HG02763 (cell line): ENCODE measurements around the gene MORN5.
A peak's percentile ranks its signal among the peaks of the same experiment; 100 is the strongest.

Source experiments
- ATAC-seq: cut with Tn5 transposase; IDR thresholded peaks from one replicate; pipeline ENCODE4 v1.9.1; 2021; ENCODE audit warnings: mild to moderate bottlenecking, moderate library complexity; ENCODE audit not compliant: unreplicated experiment

The MORN5 gene

GRCh38 chr9:122213589-122214413, 54.1 kb downstream of the MORN5 start:
- ATAC-seq: peak; percentile 42

DNA sequence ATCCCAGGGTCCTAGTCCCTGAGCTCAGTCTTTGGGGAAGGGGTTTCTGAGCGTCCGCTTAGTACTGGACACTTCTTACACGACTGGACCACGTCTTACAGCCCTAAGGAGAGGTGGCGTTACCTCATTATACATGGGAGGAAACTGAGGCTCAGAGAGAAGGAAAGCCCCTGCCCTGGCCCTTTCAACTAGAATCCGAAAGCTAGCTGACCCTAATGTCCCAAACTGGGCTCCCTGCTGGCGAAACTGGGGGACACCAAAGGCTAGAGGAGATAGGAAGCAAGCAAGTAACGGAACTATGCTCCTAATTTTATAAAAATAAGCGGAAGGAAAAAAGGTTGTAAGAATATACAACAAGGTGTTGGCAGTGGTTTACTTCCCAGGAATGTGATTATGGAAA, 54.8 kb downstream of the MORN5 start:
- no peak for ATAC-seq

- no peak for ATAC-seq
These were observed 56.0 kb downstream of the MORN5 start for GRCh38 chr9:122215663-122216062.

DNA sequence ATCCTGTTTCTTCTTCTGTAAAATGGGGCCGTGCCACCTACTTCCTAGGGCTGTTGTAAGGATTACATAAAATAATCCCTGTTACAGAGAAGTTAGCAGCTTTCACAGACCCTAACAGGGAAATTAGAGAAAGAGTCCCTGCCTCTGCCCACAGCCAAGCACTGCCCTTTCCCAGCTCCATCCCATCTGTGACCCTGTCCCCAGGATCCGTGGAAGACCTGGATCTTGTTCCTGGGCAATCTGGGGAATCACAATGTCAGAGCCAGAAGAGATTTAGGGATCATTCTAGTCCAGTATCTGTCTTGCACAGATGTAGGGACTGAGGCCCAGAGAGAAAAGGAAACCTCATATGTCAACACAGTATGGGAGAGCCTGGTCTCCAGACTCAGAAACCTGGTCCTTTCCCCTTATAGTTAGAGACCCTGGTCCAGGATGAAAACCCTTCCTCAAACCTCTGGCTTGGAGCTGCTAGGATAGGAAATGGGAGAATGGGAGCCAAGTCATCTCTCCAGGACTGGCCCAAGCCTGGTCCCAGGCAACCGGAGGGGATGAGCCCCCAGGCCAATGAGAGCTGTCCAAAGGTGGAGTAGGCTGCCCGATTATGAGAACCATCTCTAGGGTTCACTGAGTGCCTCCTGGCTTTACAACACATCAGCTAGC, 56.6 kb downstream of the MORN5 start:
- ATAC-seq: no peak

- no peak for ATAC-seq
These were observed 57.2 kb downstream of the MORN5 start for GRCh38 chr9:122216798-122217418.

GRCh38 chr9:122217640-122218039, 57.9 kb downstream of the MORN5 start:
- ATAC-seq: no peak

DNA sequence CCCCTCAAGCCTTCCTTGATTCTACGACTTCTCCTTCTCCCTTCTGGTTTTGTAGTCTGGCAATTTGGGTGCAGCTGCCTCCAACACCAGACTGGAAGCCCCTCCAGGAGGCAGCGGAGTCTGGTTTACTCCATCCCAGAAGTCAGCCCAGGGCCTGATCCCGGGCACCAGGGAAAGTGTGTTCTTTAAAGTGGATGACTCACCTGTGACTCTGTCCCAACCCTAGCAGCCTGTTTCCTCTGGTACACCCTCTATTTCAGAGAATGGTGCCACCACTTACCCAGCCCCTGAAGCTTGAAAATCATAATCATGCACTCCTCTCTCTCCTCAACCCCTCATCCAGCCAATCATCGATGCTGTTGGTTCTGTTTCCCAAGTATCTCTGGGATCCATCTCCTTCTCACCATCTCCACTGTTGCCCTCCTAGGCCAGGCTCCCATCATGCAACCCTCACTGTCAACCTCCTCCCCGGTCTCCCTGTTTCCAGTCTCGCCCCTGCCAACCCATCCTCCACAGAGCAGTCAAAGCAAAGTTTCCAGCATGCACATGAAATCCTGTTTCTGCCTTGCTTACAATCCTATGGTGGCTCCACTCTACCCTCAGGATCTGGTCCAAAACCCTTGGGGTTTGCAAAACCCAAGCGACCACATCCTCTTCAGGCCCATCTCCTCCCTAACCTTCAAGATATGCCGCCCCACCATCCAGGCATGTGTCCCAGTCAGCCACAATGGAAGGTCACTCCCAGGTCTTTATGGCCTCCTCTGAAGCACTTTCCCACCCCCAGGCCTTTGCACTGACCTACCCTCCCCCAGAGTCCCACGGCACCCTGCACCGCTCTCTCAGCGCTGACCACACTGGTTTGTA, 58.6 kb downstream of the MORN5 start:
- ATAC-seq: no peak

GRCh38 chr9:122218935-122219855, 59.5 kb downstream of the MORN5 start:
- ATAC-seq: no peak

GRCh38 chr9:122219856-122220672, 60.4 kb downstream of the MORN5 start:
- no peak for ATAC-seq

- ATAC-seq: no peak
These were observed 61.0 kb downstream of the MORN5 start for GRCh38 chr9:122220673-122221182.

DNA sequence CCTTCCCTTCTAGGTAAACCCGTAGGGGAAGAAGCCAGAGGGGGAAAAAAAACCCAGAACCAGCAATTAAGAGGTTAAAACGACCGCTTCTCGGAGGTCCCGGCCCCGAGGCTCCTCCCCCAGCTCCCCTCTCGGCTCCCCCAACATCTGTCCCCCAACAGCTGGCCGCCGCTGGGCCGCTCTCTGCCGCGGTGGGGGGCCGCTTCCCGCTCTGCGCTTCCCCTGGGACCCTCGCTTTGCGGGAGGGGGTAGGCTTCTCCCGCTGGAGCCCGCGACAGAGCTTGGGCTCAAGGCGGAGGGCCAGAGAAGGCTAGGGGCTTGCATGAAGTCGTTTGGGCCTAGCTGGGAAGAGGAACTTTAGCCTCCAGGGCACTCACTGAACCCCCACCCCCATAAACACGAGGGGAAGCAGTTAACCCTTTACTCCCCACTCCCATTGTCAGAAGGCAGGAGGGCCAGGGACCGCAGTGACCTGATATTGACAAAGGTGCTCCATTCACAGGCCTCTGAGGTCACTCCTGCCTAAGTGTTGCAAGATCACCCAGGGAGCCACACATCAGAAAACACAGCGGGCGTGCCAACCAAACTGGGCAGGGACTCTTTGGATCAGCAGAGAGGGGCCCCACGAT, 61.6 kb downstream of the MORN5 start:
- no peak for ATAC-seq

GRCh38 chr9:122222791-122223190, 63.1 kb downstream of the MORN5 start:
- no peak for ATAC-seq

GRCh38 chr9:122223435-122223834, 63.7 kb downstream of the MORN5 start:
- ATAC-seq: no peak

GRCh38 chr9:122225312-122226141, 65.8 kb downstream of the MORN5 start:
- ATAC-seq: no peak

GRCh38 chr9:122226142-122226757, 66.5 kb downstream of the MORN5 start:
- ATAC-seq: no peak

DNA sequence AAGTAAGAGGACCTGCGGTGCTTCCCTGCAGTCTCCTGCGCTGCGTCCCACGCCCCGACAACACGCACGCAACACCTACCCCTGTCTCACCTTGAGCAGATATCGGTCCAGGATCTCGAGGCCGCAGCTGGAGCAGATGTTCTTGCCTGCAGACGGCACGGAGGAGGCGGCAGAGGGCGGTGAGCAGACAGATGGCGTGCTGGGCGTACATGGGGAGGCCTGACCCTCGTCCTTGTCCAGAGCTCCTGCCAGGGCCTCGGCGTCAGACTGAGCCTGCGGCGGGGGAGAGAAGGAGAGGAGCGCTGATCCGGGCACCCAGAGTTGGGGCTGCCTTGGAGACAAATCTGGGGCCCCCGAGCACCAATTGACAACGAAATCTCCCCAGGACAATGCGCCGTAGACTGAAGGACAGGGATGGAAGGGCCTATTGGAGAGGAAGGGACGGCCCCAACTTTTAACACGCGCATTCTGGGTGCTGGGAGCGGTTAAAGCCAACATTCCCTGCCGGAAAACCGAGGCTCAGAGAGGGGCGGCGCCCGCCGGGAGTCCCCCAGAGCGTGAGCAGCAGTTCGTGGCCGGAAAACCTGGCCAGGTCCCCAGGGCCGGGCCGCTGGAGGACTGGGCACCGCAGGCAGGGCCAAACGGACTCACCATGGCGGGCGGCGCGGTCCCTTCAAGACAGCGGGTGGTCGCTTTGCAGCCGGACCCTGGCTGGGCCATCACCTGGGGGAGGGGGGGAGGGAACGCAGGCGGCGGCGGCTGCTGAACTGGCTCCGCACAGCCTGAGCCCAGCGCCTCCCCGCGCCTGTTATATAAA, 67.3 kb downstream of the MORN5 start:
- ATAC-seq: no peak
